Stimulated activated CD4-positive, alpha-beta T cell treated with anti-CD3 and anti-CD28 coated beads, Interleukin-4, amount 100 ng/mL, for 4 hours (primary cell): ENCODE results near the gene PPDPF.

Experiments
- DNase-seq, 2 experiments: peaks; one replicate each; pipeline ENCODE4 v3.0.0-alpha.2; 2020

Gene PPDPF

GRCh38 chr20:63522091-63522868, 1.7 kb downstream of the PPDPF start:
- no peak for DNase-seq

- no peak for DNase-seq
Measured at GRCh38 chr20:63522981-63523611, 2.5 kb downstream of the PPDPF start.

GRCh38 chr20:63525185-63525584, 4.6 kb downstream of the PPDPF start:
- no peak for DNase-seq

GRCh38 chr20:63525971-63526370, 5.4 kb downstream of the PPDPF start:
- DNase-seq = no peak

- no peak for DNase-seq
Measured at GRCh38 chr20:63527184-63527583, 6.6 kb downstream of the PPDPF start.

- DNase-seq = no peak
Measured at GRCh38 chr20:63529180-63529860, 8.8 kb downstream of the PPDPF start.

- DNase-seq = no peak
Measured at GRCh38 chr20:63529861-63530787, 9.6 kb downstream of the PPDPF start.

GRCh38 chr20:63530788-63531160, 10.2 kb downstream of the PPDPF start:
- DNase-seq = no peak

- DNase-seq = no peak
Measured at GRCh38 chr20:63531686-63532448, 11.3 kb downstream of the PPDPF start.

- no peak for DNase-seq
Measured at GRCh38 chr20:63532449-63532971, 11.9 kb downstream of the PPDPF start.

- DNase-seq = no peak
Measured at GRCh38 chr20:63533388-63533787, 12.8 kb downstream of the PPDPF start.

GRCh38 chr20:63533871-63534393, 13.4 kb downstream of the PPDPF start:
- no peak for DNase-seq

GRCh38 chr20:63534427-63534830, 13.9 kb downstream of the PPDPF start:
- no peak for DNase-seq

GRCh38 chr20:63534831-63535651, 14.5 kb downstream of the PPDPF start:
- DNase-seq = no peak

GRCh38 chr20:63536241-63536977, 15.8 kb downstream of the PPDPF start:
- no peak for DNase-seq

- DNase-seq = no peak
Measured at GRCh38 chr20:63536997-63537524, 16.5 kb downstream of the PPDPF start, which contains the start of gene PTK6. PTK6 (minus strand) TSS chr20:63537376; CDS start chr20:63537314, 62 bp downstream.

- peak; percentile 89 to 91 for DNase-seq
Measured at GRCh38 chr20:63537525-63538203, 17.1 kb downstream of the PPDPF start.

GRCh38 chr20:63538204-63539091, 17.9 kb downstream of the PPDPF start:
- DNase-seq = peak; percentile 23 to 24
